HFFc6 (cell line): Measurements from ENCODE around the gene CHD2. TPM values are rescaled to one million over a fixed set of nuclear protein-coding genes. Genes with fewer than 3 reads are reported as not detected.
A peak's percentile ranks its signal among the peaks of the same experiment; 100 is the strongest.

Source experiments
- DNase-seq: peaks from one replicate; pipeline ENCODE4 v3.0.0-alpha.2; 2018
- H3K27ac Mint-ChIP-seq: 2 replicates; pipeline ENCODE4 v1.8.0; 2020; ENCODE audit warnings: mild to moderate bottlenecking, mixed read lengths
- H3K27me3 Mint-ChIP-seq: 2 replicates; pipeline ENCODE4 v1.8.0; 2021; ENCODE audit warnings: mild to moderate bottlenecking, moderate library complexity, mixed read lengths; ENCODE audit not compliant: insufficient read depth
- H3K36me3 Mint-ChIP-seq: 2 replicates; pipeline ENCODE4 v1.8.0; 2021; ENCODE audit warnings: low read depth, mixed read lengths
- H3K4me1 Mint-ChIP-seq: 2 replicates; pipeline ENCODE4 v1.8.0; 2020; ENCODE audit warnings: low read depth, mixed read lengths
- H3K4me3 Mint-ChIP-seq: 2 replicates; pipeline ENCODE4 v1.8.0; 2020; ENCODE audit warnings: mild to moderate bottlenecking, moderate library complexity, mixed read lengths
- H3K9me3 Mint-ChIP-seq: 2 replicates; pipeline ENCODE4 v1.8.0; 2020; ENCODE audit warnings: mild to moderate bottlenecking, mixed read lengths
- total RNA-seq, 6 experiments: library from RNA; stranded (reverse); fragmentation: NEBNext Ultra II Directional; extraction: Animal tissue kit (Norgen Biotek cat#: 25700); gene quantifications; 2 replicates in 1 of 6; 3 replicates in 5 of 6; pipeline ENCODE4 v1.2.3, GENCODE V29; 2021
- TF ChIP-seq, protein P1 (sequence below): fragments of 200-600 bp; sonication (generic); IDR thresholded peaks from 2 replicates; pipeline ENCODE4 v1.5.0; 2021; ENCODE audit warnings: antibody characterized with exemption, mild to moderate bottlenecking

Gene CHD2
- total RNA-seq, 6 experiments from 2014 or later: 47.5 to 65.3 (median 57.2) TPM

GRCh38 chr15:92908713-92909057 lies 8.6 kb downstream of the CHD2 start:
- Mint-ChIP-seq H3K36me3 (peaks cover 63% of the 10 kb centered on the region), H3K27ac (peak overlapping the region; percentile 99), H3K4me1 (peaks cover 91% of the 10 kb centered on the region), H3K9me3 (no peaks in the 10 kb centered on the region), H3K4me3 (peak overlapping the region; percentile 99), H3K27me3 (peaks cover 11% of the 10 kb centered on the region)
- TF ChIP-seq, protein P1, sequence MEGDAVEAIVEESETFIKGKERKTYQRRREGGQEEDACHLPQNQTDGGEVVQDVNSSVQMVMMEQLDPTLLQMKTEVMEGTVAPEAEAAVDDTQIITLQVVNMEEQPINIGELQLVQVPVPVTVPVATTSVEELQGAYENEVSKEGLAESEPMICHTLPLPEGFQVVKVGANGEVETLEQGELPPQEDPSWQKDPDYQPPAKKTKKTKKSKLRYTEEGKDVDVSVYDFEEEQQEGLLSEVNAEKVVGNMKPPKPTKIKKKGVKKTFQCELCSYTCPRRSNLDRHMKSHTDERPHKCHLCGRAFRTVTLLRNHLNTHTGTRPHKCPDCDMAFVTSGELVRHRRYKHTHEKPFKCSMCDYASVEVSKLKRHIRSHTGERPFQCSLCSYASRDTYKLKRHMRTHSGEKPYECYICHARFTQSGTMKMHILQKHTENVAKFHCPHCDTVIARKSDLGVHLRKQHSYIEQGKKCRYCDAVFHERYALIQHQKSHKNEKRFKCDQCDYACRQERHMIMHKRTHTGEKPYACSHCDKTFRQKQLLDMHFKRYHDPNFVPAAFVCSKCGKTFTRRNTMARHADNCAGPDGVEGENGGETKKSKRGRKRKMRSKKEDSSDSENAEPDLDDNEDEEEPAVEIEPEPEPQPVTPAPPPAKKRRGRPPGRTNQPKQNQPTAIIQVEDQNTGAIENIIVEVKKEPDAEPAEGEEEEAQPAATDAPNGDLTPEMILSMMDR: no peak
- no peak for DNase-seq

- H3K4me1 Mint-ChIP-seq: peaks cover 91% of the 10 kb centered on the region
- peak; percentile 63 for DNase-seq
- peaks cover 64% of the 10 kb centered on the region for H3K36me3 Mint-ChIP-seq
- H3K4me3 Mint-ChIP-seq: peak overlapping the region; percentile 99
- TF ChIP-seq, protein P1: no peak
- peak overlapping the region; percentile 99 for H3K27ac Mint-ChIP-seq
- H3K27me3 Mint-ChIP-seq: peaks cover 7% of the 10 kb centered on the region
- H3K9me3 Mint-ChIP-seq: no peaks in the 10 kb centered on the region
Measured at GRCh38 chr15:92909136-92909781, 9.1 kb downstream of the CHD2 start.

DNA sequence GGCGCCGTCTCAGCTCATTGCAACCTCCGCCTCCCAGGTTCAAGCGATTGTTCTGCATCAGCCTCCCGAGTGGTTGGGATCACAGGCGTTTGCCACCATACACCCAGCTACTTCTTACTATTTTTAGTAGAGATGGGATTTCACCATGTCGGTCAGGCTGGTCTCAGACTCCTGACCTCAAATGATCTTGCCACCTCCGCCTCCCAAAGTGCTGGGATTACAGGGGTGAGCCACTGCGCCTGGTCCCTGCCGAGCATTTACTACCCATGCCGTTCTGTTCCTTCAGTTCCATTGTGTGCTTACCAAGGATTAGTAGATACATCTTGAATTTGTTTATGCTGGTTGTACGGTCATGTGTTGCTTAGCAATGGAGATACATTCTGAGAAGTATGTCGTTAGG lies 10.3 kb downstream of the CHD2 start:
- Mint-ChIP-seq H3K27me3 (peaks cover 5% of the 10 kb centered on the region), H3K27ac (peak overlapping the region; percentile 67), H3K9me3 (no peaks in the 10 kb centered on the region), H3K4me3 (peak overlapping the region; percentile 63; the same call in 1 of the 2 replicates), H3K36me3 (peaks cover 62% of the 10 kb centered on the region), H3K4me1 (peaks cover 91% of the 10 kb centered on the region)
- DNase-seq: no peak
- TF ChIP-seq, protein P1: no peak

- TF ChIP-seq, protein P1: no peak
- H3K4me3 Mint-ChIP-seq: peak overlapping the region; percentile 21; the same call in 1 of the 2 replicates
- H3K36me3 Mint-ChIP-seq: peaks cover 61% of the 10 kb centered on the region
- H3K27ac Mint-ChIP-seq: peak overlapping the region; percentile 66
- H3K9me3 Mint-ChIP-seq: no peaks in the 10 kb centered on the region
- peaks cover 5% of the 10 kb centered on the region for H3K27me3 Mint-ChIP-seq
- H3K4me1 Mint-ChIP-seq: peaks cover 83% of the 10 kb centered on the region
- no peak for DNase-seq
Measured at GRCh38 chr15:92914103-92914499, 14.0 kb downstream of the CHD2 start.

DNA sequence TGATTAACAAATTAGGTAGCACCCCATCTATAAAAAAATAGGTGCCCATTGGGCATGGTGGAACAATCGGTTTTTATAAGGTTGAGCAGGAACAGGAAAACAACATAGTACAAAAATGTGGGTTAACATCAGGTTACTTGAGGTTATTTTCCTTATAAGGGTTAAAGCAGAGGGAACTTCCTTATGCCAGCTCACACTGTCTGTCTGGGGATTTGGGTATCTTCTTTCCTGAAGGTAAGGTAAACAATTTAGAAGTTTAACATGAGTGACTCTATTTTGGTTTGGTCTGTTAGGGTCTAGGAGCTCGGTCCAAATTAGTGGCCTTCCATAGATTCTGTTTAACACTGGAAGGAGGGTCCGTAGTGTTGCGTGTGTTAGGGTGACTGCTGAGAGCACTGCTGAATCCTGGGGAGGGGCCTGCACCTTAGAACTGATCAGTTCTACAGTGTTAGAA lies 14.7 kb downstream of the CHD2 start:
- no peak for DNase-seq
- TF ChIP-seq, protein P1: no peak
- Mint-ChIP-seq H3K9me3 (no peaks in the 10 kb centered on the region), H3K27ac (peak overlapping the region; percentile 66), H3K4me3 (peak overlapping the region; percentile 11; the same call in 1 of the 2 replicates), H3K4me1 (peaks cover 83% of the 10 kb centered on the region), H3K36me3 (peaks cover 66% of the 10 kb centered on the region), H3K27me3 (peaks cover 2% of the 10 kb centered on the region)
